Measurements from ENCODE around the gene CTAG1B. TPM values are rescaled to one million over a fixed set of nuclear protein-coding genes. Genes with fewer than 3 reads are reported as not detected.
"Not testable (repeated sequence)": the region's sequence is repeated elsewhere in the genome, so short reads cannot be mapped to it uniquely, and the experiment has no call there.

The CTAG1B gene
- total and polyA plus RNA-seq, 2 of the 8 experiments (the other 6 are each of a cell fraction or from before 2014, with no cell fraction given): not detected

DNA sequence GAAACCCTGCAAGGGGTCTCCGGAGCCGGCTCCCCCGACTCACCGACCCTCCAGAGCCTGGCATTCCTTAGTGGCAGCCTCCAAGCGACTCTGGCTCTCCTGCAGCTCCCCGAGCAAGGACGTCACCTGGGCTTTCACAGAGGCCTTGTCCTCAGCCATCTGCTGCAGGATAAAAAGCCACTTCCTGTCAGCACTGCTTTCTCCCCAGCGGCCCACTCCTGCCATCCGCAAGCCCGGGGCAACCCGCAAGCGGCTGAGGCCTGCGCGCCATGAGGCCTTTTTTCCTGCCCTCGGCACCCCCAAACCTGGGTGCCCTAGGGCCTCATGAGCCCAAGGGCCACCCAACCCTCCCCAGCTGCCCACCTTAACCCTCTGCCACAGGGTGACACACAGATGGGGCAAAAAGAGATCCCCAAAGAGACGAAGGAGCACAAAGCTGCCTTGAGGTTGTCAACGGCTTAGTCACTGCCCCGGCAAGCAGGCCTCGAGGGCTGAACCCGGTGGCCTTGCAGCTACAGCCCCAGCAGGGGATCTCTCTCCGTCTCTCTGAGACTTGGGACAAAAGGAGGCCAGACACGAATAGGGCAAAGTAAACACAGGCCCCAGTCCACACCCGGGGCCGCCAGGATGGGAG lies 26.8 kb upstream of the CTAG1B start:
- WGBS, 2 experiments (ENCODE audit: extremely low coverage in 1 of 2, insufficient coverage in 1 of 2, insufficient read length in 1 of 2, insufficient replicate concordance in 2 of 2, low coverage in 1 of 2, low lambda C conversion rate in 2 of 2, missing lambda C conversion rate in 1 of 2): no CpG with 5 or more reads among the region's 24 CpGs
- H4K20me1 ChIP-seq (replicated peaks in 1 of 2; ENCODE audit: control insufficient read depth in 1 of 2, insufficient read depth in 2 of 2, low read length in 2 of 2); POLR2A ChIA-PET (ENCODE audit: partially characterized antibody): not testable (repeated sequence)

DNA sequence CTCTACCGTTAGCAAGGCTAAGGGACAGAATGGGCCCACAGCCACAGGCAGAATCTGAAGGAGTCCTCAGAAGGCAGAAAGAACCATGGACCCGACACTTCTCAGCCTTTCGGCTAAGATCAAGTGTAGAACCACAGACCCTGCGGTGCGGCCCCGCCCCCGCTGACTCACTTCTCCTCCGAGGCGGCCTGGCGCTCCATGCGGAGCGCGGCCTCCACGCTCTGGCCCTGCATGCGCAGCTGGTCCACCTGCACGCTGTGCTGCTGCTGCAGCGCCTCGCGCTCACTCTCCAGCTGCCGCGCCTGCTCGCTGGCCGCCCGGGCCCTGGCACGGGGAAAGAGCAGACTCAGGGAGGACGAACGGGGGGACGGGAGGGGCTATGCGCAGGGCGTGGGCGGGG lies 24.6 kb upstream of the CTAG1B start:
- FAIRE-seq; H3K18ac ChIP-seq (ENCODE audit: extremely low read depth, low read length); H4K8ac ChIP-seq (ENCODE audit: extremely low read depth, insufficient read depth, low read length); H4K91ac ChIP-seq (replicated peaks; ENCODE audit: insufficient read length, low read length); H3K14ac ChIP-seq (ENCODE audit: insufficient read length); H3K4me1 ChIP-seq (replicated peaks in 1 of 4; ENCODE audit: control insufficient read depth in 3 of 4, insufficient read depth in 4 of 4, low read length in 3 of 4); H3K4me3 ChIP-seq (ENCODE audit: extremely low read depth in 1 of 4, insufficient read depth in 2 of 4, low read depth in 3 of 4, low read length in 4 of 4); H3K79me2 ChIP-seq (ENCODE audit: control insufficient read depth in 1 of 2, insufficient read depth in 2 of 2, low read length in 2 of 2); H2AFZ ChIP-seq (ENCODE audit: low read length); H2BK120ac ChIP-seq (replicated peaks; ENCODE audit: low read depth, low read length); POLR2A ChIA-PET (ENCODE audit: partially characterized antibody); H2BK12ac ChIP-seq (ENCODE audit: low read depth, low read length); H3K27ac ChIP-seq (ENCODE audit: low read depth, low read length); H3K27me3 ChIP-seq (replicated peaks in 1 of 4; ENCODE audit: control insufficient read depth in 3 of 4, extremely low read depth in 1 of 4, insufficient read depth in 3 of 4, low read length in 3 of 4); H3K9me3 ChIP-seq (ENCODE audit: insufficient read depth in 2 of 2, low read depth in 1 of 2, low read length in 1 of 2); H3K23ac ChIP-seq (ENCODE audit: insufficient read length); CTCF ChIA-PET (ENCODE audit: partially characterized antibody); H2BK5ac ChIP-seq (ENCODE audit: low read depth, low read length); H3K56ac ChIP-seq (replicated peaks; ENCODE audit: insufficient read length, low read depth, low read length); H3K4me2 ChIP-seq (ENCODE audit: insufficient read depth in 1 of 2, low read depth in 2 of 2, low read length in 2 of 2); H3K9ac ChIP-seq (replicated peaks in 1 of 4; ENCODE audit: extremely low read depth in 1 of 4, low read depth in 3 of 4, low read length in 3 of 4); H2AK5ac ChIP-seq (ENCODE audit: low read depth, low read length); H2BK15ac ChIP-seq (ENCODE audit: low read length); H3K23me2 ChIP-seq (ENCODE audit: low read depth, low read length); H4K5ac ChIP-seq (ENCODE audit: insufficient read length, low read depth, low read length); H4K20me1 ChIP-seq (replicated peaks in 1 of 2; ENCODE audit: control insufficient read depth in 1 of 2, insufficient read depth in 2 of 2, low read length in 2 of 2); H2BK20ac ChIP-seq (ENCODE audit: low read length); H3K4ac ChIP-seq (replicated peaks; ENCODE audit: insufficient read length, low read depth, low read length); DNase-seq (ENCODE audit: low read depth in 1 of 2, low spot score in 2 of 2); H3K36me3 ChIP-seq (ENCODE audit: control insufficient read depth in 2 of 4, insufficient read depth in 4 of 4, low read length in 3 of 4); H3K79me1 ChIP-seq (ENCODE audit: low read depth, low read length): not testable (repeated sequence)
- WGBS, 2 experiments (ENCODE audit: extremely low coverage in 1 of 2, insufficient coverage in 1 of 2, insufficient read length in 1 of 2, insufficient replicate concordance in 2 of 2, low coverage in 1 of 2, low lambda C conversion rate in 2 of 2, missing lambda C conversion rate in 1 of 2): no CpG with 5 or more reads among the region's 31 CpGs

More for the DNA sequence above, 26.8 kb upstream of the CTAG1B start:
- CTCF ChIA-PET (ENCODE audit: partially characterized antibody); H3K9ac ChIP-seq (replicated peaks in 1 of 4; ENCODE audit: extremely low read depth in 1 of 4, low read depth in 3 of 4, low read length in 3 of 4); H3K4me1 ChIP-seq (replicated peaks in 1 of 4; ENCODE audit: control insufficient read depth in 3 of 4, insufficient read depth in 4 of 4, low read length in 3 of 4); H2BK120ac ChIP-seq (replicated peaks; ENCODE audit: low read depth, low read length); H4K8ac ChIP-seq (ENCODE audit: extremely low read depth, insufficient read depth, low read length); H3K36me3 ChIP-seq (ENCODE audit: control insufficient read depth in 2 of 4, insufficient read depth in 4 of 4, low read length in 3 of 4); H3K27me3 ChIP-seq (replicated peaks in 1 of 4; ENCODE audit: control insufficient read depth in 3 of 4, extremely low read depth in 1 of 4, insufficient read depth in 3 of 4, low read length in 3 of 4); H4K91ac ChIP-seq (replicated peaks; ENCODE audit: insufficient read length, low read length); H3K27ac ChIP-seq (ENCODE audit: low read depth, low read length); H3K56ac ChIP-seq (replicated peaks; ENCODE audit: insufficient read length, low read depth, low read length); H3K4me2 ChIP-seq (ENCODE audit: insufficient read depth in 1 of 2, low read depth in 2 of 2, low read length in 2 of 2); H2BK5ac ChIP-seq (ENCODE audit: low read depth, low read length); H2BK15ac ChIP-seq (ENCODE audit: low read length); H3K23ac ChIP-seq (ENCODE audit: insufficient read length); DNase-seq (ENCODE audit: low read depth in 1 of 2, low spot score in 2 of 2); H3K18ac ChIP-seq (ENCODE audit: extremely low read depth, low read length); H3K4ac ChIP-seq (replicated peaks; ENCODE audit: insufficient read length, low read depth, low read length); H3K4me3 ChIP-seq (ENCODE audit: extremely low read depth in 1 of 4, insufficient read depth in 2 of 4, low read depth in 3 of 4, low read length in 4 of 4); H3K79me2 ChIP-seq (ENCODE audit: control insufficient read depth in 1 of 2, insufficient read depth in 2 of 2, low read length in 2 of 2); H2BK12ac ChIP-seq (ENCODE audit: low read depth, low read length); H3K9me3 ChIP-seq (ENCODE audit: insufficient read depth in 2 of 2, low read depth in 1 of 2, low read length in 1 of 2); H2BK20ac ChIP-seq (ENCODE audit: low read length); H2AFZ ChIP-seq (ENCODE audit: low read length); H3K14ac ChIP-seq (ENCODE audit: insufficient read length); H3K79me1 ChIP-seq (ENCODE audit: low read depth, low read length); H3K23me2 ChIP-seq (ENCODE audit: low read depth, low read length); H2AK5ac ChIP-seq (ENCODE audit: low read depth, low read length); H4K5ac ChIP-seq (ENCODE audit: insufficient read length, low read depth, low read length): not testable (repeated sequence)
- FAIRE-seq: peak; percentile 81
